OCI-LY1 (cell line): ENCODE data around the gene EEF1AKMT1.

Source experiments
- H2AFZ ChIP-seq: fragments of 200-600 bp; sonication (generic), shearing (Covaris generic); 2 replicates; pipeline ENCODE4 v1.6.0; 2014; ENCODE audit warnings: antibody characterized with exemption, mild to moderate bottlenecking, low read length
- H3F3A ChIP-seq: fragments of 200-600 bp; sonication (generic), shearing (Covaris generic); 2 replicates; pipeline ENCODE4 v1.6.0; 2014; ENCODE audit warnings: mild to moderate bottlenecking, antibody characterized with exemption, low read length, moderate library complexity; ENCODE audit not compliant: insufficient read depth
- H3K27ac ChIP-seq: fragments of 200-600 bp; sonication (generic); 2 replicates; pipeline ENCODE4 v1.5.1; 2014; ENCODE audit warnings: low read length, mixed run types, mild to moderate bottlenecking, low read depth; ENCODE audit not compliant: poor library complexity, severe bottlenecking
- H3K27me3 ChIP-seq: fragments of 200-600 bp; sonication (generic); 2 replicates; pipeline ENCODE4 v1.6.0; 2014; ENCODE audit warnings: antibody characterized with exemption, mild to moderate bottlenecking, low read length, moderate library complexity; ENCODE audit not compliant: insufficient read depth
- H3K36me3 ChIP-seq: fragments of 200-600 bp; sonication (generic); 2 replicates; pipeline ENCODE4 v1.6.1; 2014; ENCODE audit warnings: mild to moderate bottlenecking, antibody characterized with exemption, low read length, moderate library complexity, mixed read lengths; ENCODE audit not compliant: insufficient read depth
- H3K4me1 ChIP-seq: fragments of 200-600 bp; sonication (generic); 2 replicates; pipeline ENCODE4 v1.5.1; 2014; ENCODE audit warnings: mild to moderate bottlenecking, low read length, moderate library complexity; ENCODE audit not compliant: insufficient read depth, severe bottlenecking
- H3K4me2 ChIP-seq: fragments of 200-600 bp; sonication (generic), shearing (Covaris generic); 2 replicates; pipeline ENCODE4 v1.6.1; 2014; ENCODE audit warnings: low read length
- H3K4me3 ChIP-seq: fragments of 200-600 bp; sonication (generic); 2 replicates; pipeline ENCODE4 v1.5.1; 2014; ENCODE audit warnings: low read length, low read depth, mild to moderate bottlenecking, mixed read lengths; ENCODE audit not compliant: poor library complexity, severe bottlenecking
- H3K79me2 ChIP-seq: fragments of 200-600 bp; shearing (Covaris generic); 2 replicates; pipeline ENCODE4 v1.6.1; 2016; ENCODE audit warnings: mixed run types, low read length, mixed read lengths; ENCODE audit not compliant: insufficient read depth
- H3K9ac ChIP-seq: fragments of 200-600 bp; sonication (generic), shearing (Covaris generic); 2 replicates; pipeline ENCODE4 v1.6.1; 2014; ENCODE audit warnings: mild to moderate bottlenecking, low read length, mixed read lengths
- H3K9me2 ChIP-seq: fragments of 200-600 bp; sonication (generic), shearing (Covaris generic); 2 replicates; pipeline ENCODE4 v1.6.1; 2014; ENCODE audit warnings: low read depth, mild to moderate bottlenecking, low read length, mixed read lengths
- H3K9me3 ChIP-seq: fragments of 200-600 bp; shearing (Covaris generic); 2 replicates; pipeline ENCODE4 v1.6.1; 2014; ENCODE audit warnings: low read length, mixed read lengths
- H4K20me1 ChIP-seq: fragments of 200-600 bp; sonication (generic), shearing (Covaris generic); 2 replicates; pipeline ENCODE4 v1.6.0; 2016; ENCODE audit warnings: mild to moderate bottlenecking, low read length; ENCODE audit not compliant: insufficient read depth
- CTCF ChIP-seq: fragments of 200-600 bp; sonication (generic), shearing (Covaris generic); IDR thresholded peaks from 2 replicates; pipeline ENCODE4 v1.5.1; 2017; ENCODE audit warnings: mild to moderate bottlenecking, antibody characterized with exemption, low read length, moderate library complexity, mixed read lengths
- EZH2 ChIP-seq: fragments of 200-600 bp; sonication (generic), shearing (Covaris generic); IDR thresholded peaks from 2 replicates; pipeline ENCODE4 v1.8.0; 2017; ENCODE audit warnings: borderline replicate concordance, mixed run types, mild to moderate bottlenecking, antibody characterized with exemption, low read length, moderate library complexity, mixed read lengths

EEF1AKMT1 gene

DNA sequence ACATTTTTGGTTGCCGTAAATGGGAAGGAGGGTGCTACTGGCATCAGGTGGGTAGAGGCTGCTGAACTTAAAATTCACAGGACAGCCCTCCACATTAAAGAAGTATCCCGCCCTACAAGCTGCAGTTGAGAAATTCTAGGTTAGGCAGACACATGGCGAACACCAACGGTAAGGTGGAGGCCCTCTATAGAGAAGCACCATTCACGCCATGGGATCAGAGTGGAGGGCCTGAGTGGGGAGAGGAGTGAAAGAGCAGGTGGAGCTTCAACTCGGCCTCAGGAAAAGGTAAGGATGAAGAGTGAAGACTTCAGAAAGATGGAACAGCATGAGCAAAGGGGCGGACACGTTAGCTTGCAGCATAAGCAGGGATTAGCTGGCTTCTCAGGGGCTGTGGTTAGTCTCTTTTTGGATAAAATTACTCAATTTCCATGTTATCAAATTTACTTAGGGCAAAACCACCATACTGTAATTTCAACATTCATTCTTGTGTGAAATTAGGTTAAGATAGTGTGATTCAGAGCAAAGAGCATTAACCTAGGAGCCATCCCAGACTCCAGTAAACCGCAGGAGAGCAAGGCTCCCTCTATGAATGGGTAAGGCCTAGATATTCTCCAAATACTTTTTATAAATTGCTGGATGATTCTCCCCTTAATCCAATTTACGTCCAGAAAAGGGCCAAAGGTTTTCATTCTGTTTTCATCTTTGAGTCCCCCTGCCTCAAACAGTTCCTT is 1.2 kb downstream of the EEF1AKMT1 start:
- peaks cover 8% of the 10 kb centered on the region; the same call in 1 of the 2 replicates for H3K9me3 ChIP-seq
- no peak overlapping the region for H2AFZ ChIP-seq
- TF ChIP-seq CTCF: no peak
- no peak for TF ChIP-seq EZH2
- H4K20me1 ChIP-seq: no peaks in the 10 kb centered on the region
- no peaks in the 10 kb centered on the region for H3K27me3 ChIP-seq
- H3K27ac ChIP-seq: peak overlapping the region; percentile 81
- peak overlapping the region; percentile 77 for H3K4me2 ChIP-seq
- H3K4me3 ChIP-seq: peak overlapping the region; percentile 76
- peak overlapping the region; percentile 85 for H3K9ac ChIP-seq
- H3K36me3 ChIP-seq: peaks cover 32% of the 10 kb centered on the region
- no peaks in the 10 kb centered on the region for H3K79me2 ChIP-seq
- H3F3A ChIP-seq: peaks cover 5% of the 10 kb centered on the region; the same call in 1 of the 2 replicates
- H3K4me1 ChIP-seq: peaks cover 19% of the 10 kb centered on the region
- no peaks in the 10 kb centered on the region for H3K9me2 ChIP-seq

- H3K4me3 ChIP-seq: no peak overlapping the region
- no peaks in the 10 kb centered on the region for H4K20me1 ChIP-seq
- peaks cover under 1% of the 10 kb centered on the region; the same call in 1 of the 2 replicates for H3F3A ChIP-seq
- no peak for TF ChIP-seq CTCF
- TF ChIP-seq EZH2: no peak
- no peak overlapping the region for H2AFZ ChIP-seq
- H3K79me2 ChIP-seq: no peaks in the 10 kb centered on the region
- H3K27ac ChIP-seq: no peak overlapping the region
- peaks cover 19% of the 10 kb centered on the region for H3K4me1 ChIP-seq
- H3K9me2 ChIP-seq: no peaks in the 10 kb centered on the region
- H3K27me3 ChIP-seq: no peaks in the 10 kb centered on the region
- peaks cover 8% of the 10 kb centered on the region; the same call in 1 of the 2 replicates for H3K9me3 ChIP-seq
- no peak overlapping the region for H3K4me2 ChIP-seq
- peaks cover 28% of the 10 kb centered on the region for H3K36me3 ChIP-seq
- H3K9ac ChIP-seq: no peak overlapping the region
Measured at GRCh38 chr13:20769834-20770233, 3.9 kb downstream of the EEF1AKMT1 start.

- no peak overlapping the region for H3K4me2 ChIP-seq
- H3K27me3 ChIP-seq: no peaks in the 10 kb centered on the region
- H2AFZ ChIP-seq: no peak overlapping the region
- peaks cover 17% of the 10 kb centered on the region for H3K4me1 ChIP-seq
- H3F3A ChIP-seq: no peaks in the 10 kb centered on the region
- no peak overlapping the region for H3K27ac ChIP-seq
- H3K36me3 ChIP-seq: peaks cover 28% of the 10 kb centered on the region
- no peaks in the 10 kb centered on the region for H3K79me2 ChIP-seq
- TF ChIP-seq EZH2 (no peak), CTCF (no peak)
- H3K9me2 ChIP-seq: no peaks in the 10 kb centered on the region
- no peak overlapping the region for H3K9ac ChIP-seq
- H3K9me3 ChIP-seq: peaks cover 8% of the 10 kb centered on the region; the same call in 1 of the 2 replicates
- no peaks in the 10 kb centered on the region for H4K20me1 ChIP-seq
- no peak overlapping the region for H3K4me3 ChIP-seq
Measured at GRCh38 chr13:20769091-20769490, 4.7 kb downstream of the EEF1AKMT1 start.
